Epidermal melanocyte (primary cell): Measurements from ENCODE around the gene TEX47.

ENCODE experiments used
- DNase-seq: peaks from one replicate; pipeline ENCODE4 v3.0.0; 2011; ENCODE audit warnings: low spot score; ENCODE audit not compliant: insufficient read length

TEX47 gene

GRCh38 chr7:88746126-88746525, 49.4 kb downstream of the TEX47 start:
- no peak for DNase-seq
